GM06990 (cell line): ENCODE results near the gene HS3ST6.

ENCODE experiments used
- DNase-seq: peaks from one replicate; pipeline ENCODE4 v3.0.0-alpha.2; 2011; ENCODE audit not compliant: insufficient read length; ENCODE audit errors: extremely low read depth
- H3K27me3 ChIP-seq: replicated peaks from 2 replicates; pipeline ENCODE4 v1.6.0; 2011; ENCODE audit warnings: low read length; ENCODE audit not compliant: control insufficient read depth, insufficient read depth
- H3K36me3 ChIP-seq: 2 replicates; pipeline ENCODE4 v1.5.1; 2011; ENCODE audit warnings: low read length; ENCODE audit not compliant: control insufficient read depth, insufficient read depth
- H3K4me3 ChIP-seq: replicated peaks from 2 replicates; pipeline ENCODE4 v1.5.1; 2011; ENCODE audit warnings: low read depth, mild to moderate bottlenecking, control low read depth, low read length
- TF ChIP-seq, protein P1 (sequence below): IDR thresholded peaks from 2 replicates; pipeline ENCODE4 v1.5.1; 2011; ENCODE audit warnings: low read length, control low read depth, mild to moderate bottlenecking, inconsistent platforms; ENCODE audit not compliant: insufficient read depth, poor library complexity, severe bottlenecking

Gene HS3ST6

DNA sequence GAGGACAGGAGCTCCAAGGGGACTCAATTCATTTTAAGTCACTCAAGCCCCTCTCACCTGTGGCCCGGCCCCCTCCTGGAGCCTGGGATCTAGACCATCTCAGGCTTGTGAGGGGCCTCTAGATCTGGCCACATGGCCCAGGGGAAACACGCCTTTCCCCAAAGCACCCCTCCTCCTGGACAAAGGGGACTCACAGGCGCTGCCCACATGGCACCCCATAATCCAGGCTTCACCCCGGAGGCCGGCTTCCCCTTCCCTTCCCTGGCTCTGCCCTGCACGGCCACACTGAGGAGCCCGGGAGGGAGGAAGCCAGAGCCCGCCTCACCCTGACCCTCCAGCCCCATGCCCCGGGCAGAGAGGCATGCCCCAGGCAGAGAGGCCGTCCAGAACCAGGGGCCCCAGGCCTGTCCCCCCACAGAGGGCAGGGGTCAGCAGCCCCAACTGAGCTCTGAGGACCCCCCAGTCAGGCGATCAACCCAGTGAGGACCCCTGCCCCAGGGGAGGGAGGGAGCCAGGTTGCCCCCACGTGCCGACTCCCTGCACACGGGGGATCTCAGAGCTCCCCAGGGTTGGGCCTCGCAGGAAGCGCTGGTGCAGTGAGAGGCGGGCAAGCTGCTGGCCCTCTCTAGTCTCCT is 10.9 kb downstream of the HS3ST6 start:
- DNase-seq, result no peak
- Histone ChIP-seq H3K27me3 (peaks cover 1% of the 10 kb centered on the region; the same call in 1 of the 2 replicates), H3K36me3 (no peaks in the 10 kb centered on the region), H3K4me3 (no peak overlapping the region)
- TF ChIP-seq, protein P1, sequence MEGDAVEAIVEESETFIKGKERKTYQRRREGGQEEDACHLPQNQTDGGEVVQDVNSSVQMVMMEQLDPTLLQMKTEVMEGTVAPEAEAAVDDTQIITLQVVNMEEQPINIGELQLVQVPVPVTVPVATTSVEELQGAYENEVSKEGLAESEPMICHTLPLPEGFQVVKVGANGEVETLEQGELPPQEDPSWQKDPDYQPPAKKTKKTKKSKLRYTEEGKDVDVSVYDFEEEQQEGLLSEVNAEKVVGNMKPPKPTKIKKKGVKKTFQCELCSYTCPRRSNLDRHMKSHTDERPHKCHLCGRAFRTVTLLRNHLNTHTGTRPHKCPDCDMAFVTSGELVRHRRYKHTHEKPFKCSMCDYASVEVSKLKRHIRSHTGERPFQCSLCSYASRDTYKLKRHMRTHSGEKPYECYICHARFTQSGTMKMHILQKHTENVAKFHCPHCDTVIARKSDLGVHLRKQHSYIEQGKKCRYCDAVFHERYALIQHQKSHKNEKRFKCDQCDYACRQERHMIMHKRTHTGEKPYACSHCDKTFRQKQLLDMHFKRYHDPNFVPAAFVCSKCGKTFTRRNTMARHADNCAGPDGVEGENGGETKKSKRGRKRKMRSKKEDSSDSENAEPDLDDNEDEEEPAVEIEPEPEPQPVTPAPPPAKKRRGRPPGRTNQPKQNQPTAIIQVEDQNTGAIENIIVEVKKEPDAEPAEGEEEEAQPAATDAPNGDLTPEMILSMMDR, result no peak

DNA sequence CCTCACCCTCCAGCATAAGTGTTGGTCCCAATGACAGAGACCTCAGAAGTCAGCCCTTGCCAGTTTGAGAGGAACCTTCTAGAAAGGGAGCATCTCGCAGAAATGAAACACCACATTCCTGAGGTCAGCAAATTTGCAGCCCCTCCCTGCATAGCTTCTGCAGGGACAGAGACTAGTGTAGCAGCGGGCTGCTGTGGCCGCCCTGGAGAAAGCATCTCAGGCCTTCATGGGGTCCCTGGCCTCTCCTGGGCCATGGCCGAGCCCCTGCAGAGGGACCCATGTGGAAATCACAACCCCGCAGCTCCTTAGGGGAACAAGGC is 11.4 kb downstream of the HS3ST6 start:
- no peak overlapping the region for H3K4me3 ChIP-seq
- H3K36me3 ChIP-seq, result no peaks in the 10 kb centered on the region
- TF ChIP-seq, protein P1, result no peak
- DNase-seq, result no peak
- peaks cover 1% of the 10 kb centered on the region; the same call in 1 of the 2 replicates for H3K27me3 ChIP-seq

DNA sequence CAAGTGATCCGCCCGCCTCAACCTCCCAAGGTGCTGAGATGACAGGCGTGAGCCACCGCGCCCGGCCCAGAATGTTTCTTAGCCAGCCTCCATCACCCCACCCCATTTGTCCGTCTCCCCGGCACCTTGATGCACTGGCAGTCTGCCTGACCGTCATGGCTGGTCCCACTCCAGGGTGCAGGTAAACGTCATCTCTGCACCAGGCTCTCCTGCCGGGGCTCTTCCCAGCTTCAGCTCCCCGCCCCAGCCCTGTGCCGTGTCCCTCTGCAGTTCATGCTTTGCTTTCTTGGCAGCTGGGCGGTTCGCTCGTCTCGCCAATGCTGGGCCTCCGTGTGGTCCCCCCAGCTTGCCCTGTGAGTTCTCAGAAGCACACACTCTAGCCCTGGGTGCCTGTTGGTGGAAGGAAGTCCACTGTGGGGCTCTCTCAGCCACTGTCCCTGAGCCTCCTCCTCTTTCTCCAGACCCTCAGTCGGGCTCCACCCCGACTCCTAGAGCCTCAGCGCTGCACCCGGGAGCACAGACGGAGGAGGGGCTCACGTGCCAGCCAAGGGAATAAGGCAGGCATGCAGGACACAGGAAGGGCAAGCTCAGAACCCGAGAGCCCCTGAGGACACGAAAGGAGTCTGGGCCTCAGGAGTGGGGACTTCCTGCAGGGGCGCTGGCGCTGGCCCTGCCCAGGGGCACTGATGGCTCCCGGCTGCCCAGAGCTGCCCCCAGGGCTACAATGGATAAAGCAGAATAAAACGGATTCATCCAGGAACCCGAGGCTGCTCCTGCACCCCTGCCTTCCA is 12.0 kb downstream of the HS3ST6 start:
- Histone ChIP-seq H3K4me3 (no peak overlapping the region), H3K27me3 (peaks cover 1% of the 10 kb centered on the region; the same call in 1 of the 2 replicates), H3K36me3 (no peaks in the 10 kb centered on the region)
- TF ChIP-seq, protein P1, result no peak
- DNase-seq, result no peak

DNA sequence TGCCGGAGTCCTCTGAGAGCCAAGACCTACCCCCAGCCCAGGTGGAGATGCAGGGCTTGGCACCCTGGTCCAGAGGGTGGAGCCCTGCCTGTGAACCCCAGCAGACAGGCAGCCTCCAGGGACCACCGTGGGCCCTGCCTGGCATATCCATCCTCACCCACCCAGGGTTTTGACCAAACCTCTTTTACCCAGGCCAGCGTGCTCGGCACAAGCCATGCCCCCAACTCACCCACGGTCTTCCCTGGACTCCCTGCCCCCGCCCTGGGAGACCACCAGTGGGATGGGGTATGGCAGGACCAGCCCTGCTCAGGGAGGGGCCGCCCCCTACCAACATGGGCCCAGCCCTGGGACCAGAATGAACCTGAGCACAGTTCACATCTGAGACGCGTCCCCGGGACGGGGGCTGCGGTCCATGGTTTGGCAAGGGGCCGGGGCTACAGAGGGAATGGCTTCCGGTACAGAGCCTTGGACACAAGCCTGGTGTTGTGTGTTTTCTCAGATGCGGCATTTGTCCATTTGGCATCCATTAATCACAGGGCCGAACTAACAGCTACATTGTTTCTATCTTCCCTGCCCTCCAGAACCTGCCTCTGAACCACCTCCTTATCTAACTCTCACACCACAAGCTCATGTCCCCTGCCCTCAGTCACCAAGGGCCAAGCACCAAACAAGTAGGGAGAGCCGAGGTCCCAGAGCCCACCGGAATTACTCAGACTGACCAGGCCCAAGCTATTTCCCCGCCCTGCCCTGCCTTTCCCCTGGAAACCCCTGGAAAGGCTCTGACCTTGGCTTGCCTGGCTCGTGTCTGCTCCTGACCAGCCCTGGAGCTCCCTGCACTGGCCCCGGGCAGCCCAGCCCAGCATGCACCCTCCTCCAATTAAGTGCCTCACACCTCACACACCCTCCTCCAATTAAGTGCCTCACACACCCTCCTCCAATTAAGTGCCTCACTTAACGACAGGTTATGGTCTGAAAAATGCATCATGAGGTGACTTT is 14.1 kb downstream of the HS3ST6 start:
- Histone ChIP-seq H3K4me3 (no peak overlapping the region), H3K36me3 (no peaks in the 10 kb centered on the region), H3K27me3 (peaks cover 1% of the 10 kb centered on the region; the same call in 1 of the 2 replicates)
- DNase-seq, result no peak
- TF ChIP-seq, protein P1, result no peak

DNA sequence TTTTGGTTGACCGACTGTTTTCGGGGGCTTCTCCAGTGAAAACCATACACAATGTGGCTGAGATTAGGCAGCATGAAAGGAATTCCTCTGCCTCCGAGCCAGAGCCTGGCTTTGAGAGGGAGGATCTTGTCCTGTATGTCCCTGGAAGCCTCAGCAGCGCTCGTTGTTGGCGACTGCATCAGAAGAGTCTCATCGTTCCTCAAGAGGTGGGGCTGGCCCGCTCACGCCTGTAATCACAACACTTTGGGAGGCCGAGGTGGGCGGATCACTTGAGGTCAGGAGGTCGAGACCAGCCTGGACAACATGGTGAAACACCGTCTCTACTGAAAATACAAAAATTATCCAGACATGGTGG is 15.0 kb downstream of the HS3ST6 start:
- H3K27me3 ChIP-seq, result peaks cover 1% of the 10 kb centered on the region; the same call in 1 of the 2 replicates
- no peak overlapping the region for H3K4me3 ChIP-seq
- DNase-seq, result no peak
- H3K36me3 ChIP-seq, result no peaks in the 10 kb centered on the region
- TF ChIP-seq, protein P1, result no peak
